B cell (primary cell): ENCODE data around the gene UBASH3B. TPM values are rescaled to one million over a fixed set of nuclear protein-coding genes. Genes with fewer than 3 reads are reported as not detected.

ENCODE experiments used
- ATAC-seq: fragments of 200-7000 bp; cut with Tn5 transposase; one replicate; pipeline ENCODE4 v1.10.0; 2021; ENCODE audit warnings: low read depth, mild to moderate bottlenecking, moderate number of reproducible peaks, moderate library complexity
- CTCF ChIA-PET: fragments of 350-600 bp; sonication (Branson Sonifier 250); formaldehyde crosslinking; loops from one replicate; lab custom pipeline; 2021; ENCODE audit warnings: antibody characterized with exemption, inconsistent platforms; lab: Charles Lee
- POLR2A ChIA-PET: fragments of 350-600 bp; sonication (Branson Sonifier 250); formaldehyde crosslinking; loops from one replicate; lab custom pipeline; 2021; ENCODE audit warnings: antibody characterized with exemption; lab: Charles Lee
- DNase-seq: peaks from one replicate; pipeline ENCODE4 v3.0.0; 2013
- H2AFZ ChIP-seq: 2 replicates; pipeline ENCODE4 v1.6.1; 2012; ENCODE audit warnings: mild to moderate bottlenecking, low read depth, low read length; ENCODE audit not compliant: insufficient read depth, poor library complexity, severe bottlenecking
- H3K27ac ChIP-seq, 2 donors: 1 replicate in 1 of 2; 2 replicates in 1 of 2; pipeline ENCODE4 v1.5.1; 2012 to 2013; ENCODE audit warnings: low read length in 2 of 2, mild to moderate bottlenecking in 2 of 2, moderate library complexity in 1 of 2
- H3K27me3 ChIP-seq, 4 experiments: fragments of 200-600 bp in 1 of 4; sonication (generic) in 1 of 4; replicated peaks in 1 of 4; 1 replicate in 2 of 4; 2 replicates in 2 of 4; pipeline versions ENCODE4 v1.6.1 to v1.7.0; 2013 to 2016; ENCODE audit warnings: low read length in 3 of 4, mild to moderate bottlenecking in 2 of 4, mixed read lengths in 1 of 4, moderate library complexity in 1 of 4; ENCODE audit not compliant: insufficient read depth in 4 of 4, control insufficient read depth in 3 of 4; ENCODE audit errors: control extremely low read depth in 1 of 4
- H3K36me3 ChIP-seq, 2 experiments: replicated peaks in 1 of 2; 1 replicate in 1 of 2; 2 replicates in 1 of 2; pipeline versions ENCODE4 v1.6.1 to v1.7.1; 2013; ENCODE audit warnings: low read length in 1 of 2; ENCODE audit not compliant: insufficient read depth in 2 of 2, control insufficient read depth in 1 of 2; ENCODE audit errors: control extremely low read depth in 1 of 2, extremely low read depth in 1 of 2
- H3K4me1 ChIP-seq, 2 donors: fragments of 200-600 bp in 1 of 2; sonication (generic) in 1 of 2; 1 replicate in 1 of 2; 2 replicates in 1 of 2; pipeline versions ENCODE4 v1.5.1 to v1.6.1; 2013 to 2017; ENCODE audit warnings: low read length in 2 of 2; ENCODE audit not compliant: control insufficient read depth in 2 of 2, insufficient read depth in 2 of 2
- H3K4me2 ChIP-seq: replicated peaks from 2 replicates; pipeline ENCODE3; 2012; ENCODE audit warnings: mild to moderate bottlenecking, low read depth, low read length; ENCODE audit not compliant: poor library complexity, severe bottlenecking
- H3K4me3 ChIP-seq, 5 experiments: fragments of 200-600 bp in 1 of 5; sonication (generic) in 1 of 5; 1 replicate in 3 of 5; 2 replicates in 2 of 5; pipeline versions ENCODE4 v1.5.1 to v1.7.0; 2011 to 2016; ENCODE audit warnings: low read length in 4 of 5, mild to moderate bottlenecking in 4 of 5, low read depth in 2 of 5, control low read depth in 1 of 5, moderate library complexity in 1 of 5; ENCODE audit not compliant: insufficient read depth in 1 of 5; ENCODE audit errors: control extremely low read depth in 1 of 5, extremely low read depth in 1 of 5
- H3K79me2 ChIP-seq: fragments of 200-600 bp; sonication (generic); one replicate; pipeline ENCODE4 v1.6.0; 2016; ENCODE audit warnings: low read length; ENCODE audit not compliant: control insufficient read depth, insufficient read depth
- H3K9ac ChIP-seq: fragments of 200-600 bp; sonication (generic); 2 replicates; pipeline ENCODE4 v1.6.1; 2017; ENCODE audit warnings: mild to moderate bottlenecking, low read length, moderate library complexity
- H3K9me3 ChIP-seq, 3 donors: one replicate each; pipeline versions ENCODE4 v1.6.1 to v1.7.1; 2013; ENCODE audit warnings: low read length in 2 of 3; ENCODE audit not compliant: control insufficient read depth in 2 of 3, insufficient read depth in 1 of 3; ENCODE audit errors: control extremely low read depth in 1 of 3
- H4K20me1 ChIP-seq: 2 replicates; pipeline ENCODE4 v1.6.0; 2012; ENCODE audit warnings: mild to moderate bottlenecking, low read length; ENCODE audit not compliant: insufficient read depth, control insufficient read depth, poor library complexity, severe bottlenecking
- H3K27ac Mint-ChIP-seq: one replicate; pipeline ENCODE4 v1.8.0; 2021; ENCODE audit warnings: mixed read lengths
- H3K27me3 Mint-ChIP-seq: one replicate; pipeline ENCODE4 v1.8.0; 2021; ENCODE audit warnings: mixed read lengths
- H3K4me1 Mint-ChIP-seq: one replicate; pipeline ENCODE4 v1.8.0; 2021; ENCODE audit warnings: mixed read lengths
- H3K4me3 Mint-ChIP-seq: one replicate; pipeline ENCODE4 v1.8.0; 2021; ENCODE audit warnings: mixed read lengths
- H3K9me3 Mint-ChIP-seq: one replicate; pipeline ENCODE4 v1.8.0; 2022; ENCODE audit warnings: mixed read lengths; ENCODE audit not compliant: insufficient read depth
- CTCF ChIP-seq: fragments of 200-600 bp; IDR thresholded peaks from one replicate; pipeline ENCODE4 v1.8.0; 2022; ENCODE audit warnings: antibody characterized with exemption, mild to moderate bottlenecking
- EZH2 ChIP-seq: IDR thresholded peaks from 2 replicates; pipeline ENCODE4 v1.6.1; 2012; ENCODE audit warnings: borderline replicate concordance, low read depth, mild to moderate bottlenecking, moderate library complexity, low read length; ENCODE audit not compliant: insufficient read depth, poor library complexity, severe bottlenecking
- WGBS: methylation state at CpG from one replicate; pipeline ENCODE4 v1.1.5; 2013; ENCODE audit warnings: missing lambda C conversion rate; ENCODE audit not compliant: insufficient coverage; 5-methylcytosine and 5-hydroxymethylcytosine counted together
- intact Hi-C: fragments of 100-400 bp; cut with micrococcal nuclease; formaldehyde crosslinking; loops from one replicate; pipeline ENCODE4 v1.10.0; 2022
- polyA plus RNA-seq: library from polyadenylated mRNA; depleted of rRNA; stranded (reverse); fragments of >200 nt; gene quantifications from 2 replicates; pipeline ENCODE4 v1.2.3, GENCODE V29; 2012
- total RNA-seq, 2 donors: library from RNA; stranded (reverse); fragments of 120-200 nt in 1 of 2; gene quantifications; 1 replicate in 1 of 2; 2 replicates in 1 of 2; pipeline versions ENCODE4 v1.2.3 to v1.2.4, GENCODE V29; 2013 to 2022

UBASH3B gene
- total and polyA plus RNA-seq, 2 donors (not counting 1 experiment from before 2014, with no cell fraction given): 2.3 to 3.6 TPM

- no peak overlapping the region for H3K9ac ChIP-seq
- CTCF ChIA-PET: no interaction called here
- intact Hi-C loops: no loop called here
- H3K4me1 Mint-ChIP-seq: peaks cover 62% of the 10 kb centered on the region
- POLR2A ChIA-PET: no interaction called here
- H3K36me3 ChIP-seq: no peaks in the 10 kb centered on the region
- H3K4me2 ChIP-seq: no peak overlapping the region
- DNase-seq (no peak), ATAC-seq (no peak)
- no peaks in the 10 kb centered on the region for H3K9me3 ChIP-seq
- 100% methylated on average over 1 of the region's 5 CpGs for WGBS
- no peak overlapping the region for H2AFZ ChIP-seq
- no peaks in the 10 kb centered on the region for H4K20me1 ChIP-seq
- no peak overlapping the region for H3K27ac Mint-ChIP-seq
- no peak overlapping the region for H3K4me3 ChIP-seq
- TF ChIP-seq EZH2 (no peak), CTCF (no peak)
- H3K27me3 Mint-ChIP-seq: peaks cover 19% of the 10 kb centered on the region
- peaks cover 0 to 15% (median 2%) of the 10 kb centered on the region in 4 experiments for H3K27me3 ChIP-seq
- H3K9me3 Mint-ChIP-seq: no peaks in the 10 kb centered on the region
- H3K4me3 Mint-ChIP-seq: no peak overlapping the region
- H3K27ac ChIP-seq: no peak overlapping the region
- H3K79me2 ChIP-seq: peaks cover 22% of the 10 kb centered on the region
- peaks cover 45 to 55% of the 10 kb centered on the region in 2 donors for H3K4me1 ChIP-seq
Measured at GRCh38 chr11:122721201-122721963, 65.9 kb downstream of the UBASH3B start.

GRCh38 chr11:122721964-122722266 is 66.4 kb downstream of the UBASH3B start:
- ATAC-seq: no peak
- POLR2A ChIA-PET: no interaction called here

More at GRCh38 chr11:122721964-122722266, 66.4 kb downstream of the UBASH3B start:
- no peak for DNase-seq
- no peak overlapping the region for H3K9ac ChIP-seq
- no peak overlapping the region for H3K27ac Mint-ChIP-seq
- no peak overlapping the region for H2AFZ ChIP-seq
- WGBS: 80% methylated on average over 1 of the region's 2 CpGs
- H3K27me3 Mint-ChIP-seq: peaks cover 19% of the 10 kb centered on the region
- H3K4me1 ChIP-seq: peaks cover 45 to 55% of the 10 kb centered on the region in 2 donors
- H3K4me2 ChIP-seq: no peak overlapping the region
- peaks cover 22% of the 10 kb centered on the region for H3K79me2 ChIP-seq
- no peak overlapping the region for H3K4me3 ChIP-seq
- H3K27ac ChIP-seq: no peak overlapping the region
- H3K4me3 Mint-ChIP-seq: no peak overlapping the region
- TF ChIP-seq EZH2 (no peak), CTCF (no peak)
- H3K36me3 ChIP-seq: no peaks in the 10 kb centered on the region
- H4K20me1 ChIP-seq: no peaks in the 10 kb centered on the region
- CTCF ChIA-PET: no interaction called here
- peaks cover 0 to 15% (median 3%) of the 10 kb centered on the region in 4 experiments for H3K27me3 ChIP-seq
- peaks cover 62% of the 10 kb centered on the region for H3K4me1 Mint-ChIP-seq
- H3K9me3 Mint-ChIP-seq: no peaks in the 10 kb centered on the region
- intact Hi-C loops: no loop called here
- no peaks in the 10 kb centered on the region for H3K9me3 ChIP-seq
